GM23338 (cell line): ENCODE measurements around the gene RIGI. TPM values are rescaled to one million over a fixed set of nuclear protein-coding genes. Genes with fewer than 3 reads are reported as not detected.

Experiments
- ATAC-seq: fragments of 200-7000 bp; cut with Tn5 transposase; 3 replicates; pipeline ENCODE4 v1.9.1; 2020
- DNase-seq: peaks from one replicate; pipeline ENCODE4 v3.0.0-alpha.2; 2015; ENCODE audit warnings: low spot score
- H2AFZ ChIP-seq: fragments of 200-600 bp; sonication (generic); 2 replicates; pipeline ENCODE4 v1.8.0; 2016; ENCODE audit warnings: antibody characterized with exemption, mild to moderate bottlenecking, moderate library complexity
- H3F3A ChIP-seq: fragments of 200-600 bp; sonication (generic); replicated peaks from 2 replicates; pipeline ENCODE4 v1.8.0; 2017; ENCODE audit warnings: antibody characterized with exemption, mixed run types, low read depth
- H3K27ac ChIP-seq: fragments of 200-600 bp; sonication (generic); 2 replicates; pipeline ENCODE4 v1.6.1; 2016; ENCODE audit warnings: low read depth
- H3K27me3 ChIP-seq: fragments of 200-600 bp; sonication (generic); 2 replicates; pipeline ENCODE4 v1.8.0; 2016; ENCODE audit warnings: mild to moderate bottlenecking, mixed run types, moderate library complexity; ENCODE audit not compliant: insufficient read depth
- H3K36me3 ChIP-seq: fragments of 200-600 bp; sonication (generic); 2 replicates; pipeline ENCODE4 v1.8.0; 2016; ENCODE audit warnings: mild to moderate bottlenecking; ENCODE audit not compliant: insufficient read depth
- H3K4me1 ChIP-seq: fragments of 200-600 bp; sonication (generic); 2 replicates; pipeline ENCODE4 v1.8.0; 2016; ENCODE audit warnings: mild to moderate bottlenecking, moderate library complexity; ENCODE audit not compliant: insufficient read depth
- H3K4me2 ChIP-seq: fragments of 200-600 bp; sonication (generic); 2 replicates; pipeline ENCODE4 v1.7.1; 2017; ENCODE audit warnings: mixed run types
- H3K4me3 ChIP-seq: fragments of 200-600 bp; sonication (generic); 2 replicates; pipeline ENCODE4 v1.6.1; 2016; ENCODE audit warnings: mixed run types
- H3K79me2 ChIP-seq: fragments of 200-600 bp; sonication (generic); replicated peaks from 2 replicates; pipeline ENCODE4 v1.8.0; 2017; ENCODE audit warnings: mild to moderate bottlenecking; ENCODE audit not compliant: insufficient read depth
- H3K9me2 ChIP-seq: fragments of 200-600 bp; sonication (generic); 2 replicates; pipeline ENCODE4 v1.8.0; 2017; ENCODE audit not compliant: insufficient read depth
- H4K20me1 ChIP-seq: fragments of 200-600 bp; sonication (generic); replicated peaks from 2 replicates; pipeline ENCODE4 v1.8.0; 2017; ENCODE audit warnings: mild to moderate bottlenecking; ENCODE audit not compliant: insufficient read depth
- H3K27ac Mint-ChIP-seq: 2 replicates; pipeline ENCODE4 v1.8.0; 2020; ENCODE audit warnings: inconsistent platforms, mild to moderate bottlenecking, moderate library complexity, mixed read lengths
- H3K27me3 Mint-ChIP-seq: 3 replicates; pipeline ENCODE4 v1.8.0; 2022; ENCODE audit warnings: low read depth, mild to moderate bottlenecking, moderate library complexity, mixed read lengths, inconsistent platforms; ENCODE audit not compliant: insufficient read depth, poor library complexity
- H3K36me3 Mint-ChIP-seq: 3 replicates; pipeline ENCODE4 v1.8.0; 2021; ENCODE audit warnings: low read depth, mild to moderate bottlenecking, inconsistent platforms, moderate library complexity, mixed read lengths
- H3K4me1 Mint-ChIP-seq: 3 replicates; pipeline ENCODE4 v1.8.0; 2020; ENCODE audit warnings: mild to moderate bottlenecking, inconsistent platforms, mixed read lengths
- H3K4me3 Mint-ChIP-seq: 3 replicates; pipeline ENCODE4 v1.8.0; 2021; ENCODE audit warnings: moderate library complexity, mild to moderate bottlenecking, inconsistent platforms, mixed read lengths
- H3K9me3 Mint-ChIP-seq: 3 replicates; pipeline ENCODE4 v1.8.0; 2020; ENCODE audit warnings: moderate library complexity, mild to moderate bottlenecking, inconsistent platforms, mixed read lengths
- CREB1 ChIP-seq: fragments of 250-450 bp; sonication (Bioruptor Pico); IDR thresholded peaks from 2 replicates; pipeline ENCODE4 v1.5.0; 2020; ENCODE audit warnings: low read depth, mild to moderate bottlenecking, moderate library complexity
- CTCF ChIP-seq, 2 experiments: fragments of 200-600 bp in 1 of 2; sonication (generic) in 1 of 2; conservative IDR thresholded peaks; 2 replicates each; pipeline versions ENCODE4 v1.5.1 to v1.6.1; 2016 to 2017; ENCODE audit warnings: antibody characterized with exemption in 2 of 2, low read depth in 2 of 2, mild to moderate bottlenecking in 2 of 2, moderate library complexity in 1 of 2
- EZH2 ChIP-seq: fragments of 200-600 bp; sonication (generic); IDR thresholded peaks from one replicate; pipeline ENCODE4 v1.8.0; 2017; ENCODE audit warnings: antibody characterized with exemption, mild to moderate bottlenecking, low read depth; ENCODE audit not compliant: unreplicated experiment
- EZH2phosphoT487 ChIP-seq: fragments of 200-600 bp; sonication (generic); IDR thresholded peaks from one replicate; pipeline ENCODE4 v1.8.1; 2018; ENCODE audit warnings: antibody characterized with exemption; ENCODE audit not compliant: unreplicated experiment
- JUNB ChIP-seq: IDR thresholded peaks from one replicate; pipeline ENCODE4 v1.6.1; 2016; ENCODE audit warnings: antibody characterized with exemption; ENCODE audit not compliant: unreplicated experiment
- NANOG ChIP-seq: IDR thresholded peaks from 2 replicates; pipeline ENCODE4 v1.6.1; 2016; ENCODE audit warnings: antibody characterized with exemption, borderline replicate concordance
- POLR2AphosphoS5 ChIP-seq: IDR thresholded peaks from 2 replicates; pipeline ENCODE4 v1.6.1; 2016; ENCODE audit warnings: antibody characterized with exemption, low read depth
- STAT1 ChIP-seq: IDR thresholded peaks from one replicate; pipeline ENCODE4 v1.6.1; 2016; ENCODE audit warnings: antibody characterized with exemption; ENCODE audit not compliant: unreplicated experiment
- ZNF114 ChIP-seq: fragments of 250-450 bp; sonication (Bioruptor Pico); IDR thresholded peaks from 2 replicates; pipeline ENCODE4 v1.5.0; 2020; ENCODE audit warnings: mild to moderate bottlenecking, moderate library complexity
- ZNF331 ChIP-seq: fragments of 250-450 bp; sonication (Bioruptor Pico); IDR thresholded peaks from 2 replicates; pipeline ENCODE4 v1.5.0; 2020; ENCODE audit warnings: low read depth, mild to moderate bottlenecking, moderate library complexity
- ZNF462 ChIP-seq: fragments of 250-450 bp; sonication (Bioruptor Pico); IDR thresholded peaks from 2 replicates; pipeline ENCODE4 v1.5.0; 2020; ENCODE audit warnings: mild to moderate bottlenecking, moderate library complexity
- polyA plus RNA-seq: library from polyadenylated mRNA; unstranded; fragments of >200 nt; fragmentation: Nextera tagmentation; extraction: Ambion mirVana; gene quantifications from 2 replicates; pipeline ENCODE4 v1.2.1, GENCODE V29; 2016
- total RNA-seq: library from RNA; depleted of rRNA; stranded (reverse); fragments of >200 nt; shearing (Covaris generic); gene quantifications from 2 replicates; pipeline ENCODE4 v1.2.3, GENCODE V29; 2014
- TF ChIP-seq, protein P1 (sequence below): IDR thresholded peaks from one replicate; pipeline ENCODE4 v1.6.1; 2018; ENCODE audit warnings: antibody characterized with exemption; ENCODE audit not compliant: unreplicated experiment
- TF ChIP-seq, protein P2 (sequence below): IDR thresholded peaks from 2 replicates; pipeline ENCODE4 v1.6.1; 2016; ENCODE audit warnings: antibody characterized with exemption

The RIGI gene
- total and polyA plus RNA-seq, 2 experiments from 2014 or later = 14.2 to 14.7 TPM

GRCh38 chr9:32533816-32534215 lies 7.8 kb upstream of the RIGI start:
- DNase-seq (no peak), ATAC-seq (no peak)
- no peaks in the 10 kb centered on the region for H3K9me2 ChIP-seq
- H3K4me2 ChIP-seq = no peak overlapping the region
- no peak overlapping the region for H3K4me3 ChIP-seq
- H3K4me1 ChIP-seq = no peaks in the 10 kb centered on the region
- Mint-ChIP-seq H3K4me1 (no peaks in the 10 kb centered on the region), H3K4me3 (no peak overlapping the region), H3K27me3 (no peaks in the 10 kb centered on the region), H3K9me3 (no peaks in the 10 kb centered on the region), H3K27ac (no peak overlapping the region), H3K36me3 (peaks cover 17% of the 10 kb centered on the region; the same call in 2 of the 3 replicates)
- no peak overlapping the region for H3K27ac ChIP-seq
- H3F3A ChIP-seq = no peaks in the 10 kb centered on the region
- peaks cover 13% of the 10 kb centered on the region; the same call in 1 of the 2 replicates for H4K20me1 ChIP-seq
- no peaks in the 10 kb centered on the region for H3K27me3 ChIP-seq
- no peaks in the 10 kb centered on the region for H3K36me3 ChIP-seq
- H3K79me2 ChIP-seq = no peaks in the 10 kb centered on the region
- H2AFZ ChIP-seq = no peak overlapping the region
- TF ChIP-seq POLR2AphosphoS5 (no peak), STAT1 (no peak), ZNF462 (CRISPR knock-in tag) (no peak), CREB1 (CRISPR knock-in tag) (no peak), EZH2 (no peak), NANOG (no peak), EZH2phosphoT487 (no peak), ZNF331 (CRISPR knock-in tag) (no peak), JUNB (no peak), ZNF114 (CRISPR knock-in tag) (no peak), CTCF (conservative IDR thresholded peaks at IDR 0.05; ENCODE audit: low read depth in 2 of 2) (no peak)
- TF ChIP-seq, protein P1, sequence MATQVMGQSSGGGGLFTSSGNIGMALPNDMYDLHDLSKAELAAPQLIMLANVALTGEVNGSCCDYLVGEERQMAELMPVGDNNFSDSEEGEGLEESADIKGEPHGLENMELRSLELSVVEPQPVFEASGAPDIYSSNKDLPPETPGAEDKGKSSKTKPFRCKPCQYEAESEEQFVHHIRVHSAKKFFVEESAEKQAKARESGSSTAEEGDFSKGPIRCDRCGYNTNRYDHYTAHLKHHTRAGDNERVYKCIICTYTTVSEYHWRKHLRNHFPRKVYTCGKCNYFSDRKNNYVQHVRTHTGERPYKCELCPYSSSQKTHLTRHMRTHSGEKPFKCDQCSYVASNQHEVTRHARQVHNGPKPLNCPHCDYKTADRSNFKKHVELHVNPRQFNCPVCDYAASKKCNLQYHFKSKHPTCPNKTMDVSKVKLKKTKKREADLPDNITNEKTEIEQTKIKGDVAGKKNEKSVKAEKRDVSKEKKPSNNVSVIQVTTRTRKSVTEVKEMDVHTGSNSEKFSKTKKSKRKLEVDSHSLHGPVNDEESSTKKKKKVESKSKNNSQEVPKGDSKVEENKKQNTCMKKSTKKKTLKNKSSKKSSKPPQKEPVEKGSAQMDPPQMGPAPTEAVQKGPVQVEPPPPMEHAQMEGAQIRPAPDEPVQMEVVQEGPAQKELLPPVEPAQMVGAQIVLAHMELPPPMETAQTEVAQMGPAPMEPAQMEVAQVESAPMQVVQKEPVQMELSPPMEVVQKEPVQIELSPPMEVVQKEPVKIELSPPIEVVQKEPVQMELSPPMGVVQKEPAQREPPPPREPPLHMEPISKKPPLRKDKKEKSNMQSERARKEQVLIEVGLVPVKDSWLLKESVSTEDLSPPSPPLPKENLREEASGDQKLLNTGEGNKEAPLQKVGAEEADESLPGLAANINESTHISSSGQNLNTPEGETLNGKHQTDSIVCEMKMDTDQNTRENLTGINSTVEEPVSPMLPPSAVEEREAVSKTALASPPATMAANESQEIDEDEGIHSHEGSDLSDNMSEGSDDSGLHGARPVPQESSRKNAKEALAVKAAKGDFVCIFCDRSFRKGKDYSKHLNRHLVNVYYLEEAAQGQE = no peak
- TF ChIP-seq, protein P2, sequence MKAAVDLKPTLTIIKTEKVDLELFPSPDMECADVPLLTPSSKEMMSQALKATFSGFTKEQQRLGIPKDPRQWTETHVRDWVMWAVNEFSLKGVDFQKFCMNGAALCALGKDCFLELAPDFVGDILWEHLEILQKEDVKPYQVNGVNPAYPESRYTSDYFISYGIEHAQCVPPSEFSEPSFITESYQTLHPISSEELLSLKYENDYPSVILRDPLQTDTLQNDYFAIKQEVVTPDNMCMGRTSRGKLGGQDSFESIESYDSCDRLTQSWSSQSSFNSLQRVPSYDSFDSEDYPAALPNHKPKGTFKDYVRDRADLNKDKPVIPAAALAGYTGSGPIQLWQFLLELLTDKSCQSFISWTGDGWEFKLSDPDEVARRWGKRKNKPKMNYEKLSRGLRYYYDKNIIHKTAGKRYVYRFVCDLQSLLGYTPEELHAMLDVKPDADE = no peak
